Posterior vena cava (tissue), 2 donors: ENCODE measurements around the gene GATA5. TPM values are rescaled to one million over a fixed set of nuclear protein-coding genes. Genes with fewer than 3 reads are reported as not detected.

Experiments used
- DNase-seq: peaks from one replicate; pipeline ENCODE4 v3.0.0-alpha.2; 2020; ENCODE audit warnings: low spot score
- intact Hi-C, 2 donors: fragments of 100-400 bp; cut with DNase I; formaldehyde crosslinking; loops; one replicate each; pipeline versions ENCODE4 v1.14.1 to v1.14.2; 2022 to 2023
- total RNA-seq, 2 donors: library from RNA; stranded (reverse); fragmentation: NEBNext Ultra II Directional; extraction: Animal tissue kit (Norgen Biotek cat#: 25700); gene quantifications; one replicate each; pipeline ENCODE4 v1.2.1, GENCODE V29; 2021
- donor health status: DM: yes; HTN: yes; CAD: no.
- donor health status: DM: yes; HTN: yes; CAD: no.

The GATA5 gene
- total RNA-seq, 2 donors from 2014 or later, result 3.8 to 6.8 TPM

DNA sequence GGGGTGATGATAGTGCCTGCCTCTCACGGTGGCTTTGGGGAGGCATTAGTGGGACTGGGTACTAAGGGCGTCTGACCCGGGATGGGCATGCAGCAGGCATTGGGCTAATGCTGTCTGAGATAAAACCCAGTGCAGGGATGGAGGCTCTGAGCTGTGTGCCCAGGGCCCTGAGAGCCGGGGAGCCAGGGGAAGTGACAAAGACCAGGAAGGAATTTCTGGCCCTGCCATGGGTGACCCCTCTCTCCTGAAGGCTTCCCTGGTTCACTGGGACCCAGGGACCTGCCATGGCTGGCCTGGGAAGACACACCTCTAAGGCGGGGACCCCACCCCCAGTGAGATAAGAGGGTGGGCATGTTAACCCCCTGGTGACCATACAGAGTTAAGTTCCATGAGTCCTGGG, 3.9 kb upstream of the GATA5 start:
- intact Hi-C loops, result no loop called here
- no peak for DNase-seq

DNA sequence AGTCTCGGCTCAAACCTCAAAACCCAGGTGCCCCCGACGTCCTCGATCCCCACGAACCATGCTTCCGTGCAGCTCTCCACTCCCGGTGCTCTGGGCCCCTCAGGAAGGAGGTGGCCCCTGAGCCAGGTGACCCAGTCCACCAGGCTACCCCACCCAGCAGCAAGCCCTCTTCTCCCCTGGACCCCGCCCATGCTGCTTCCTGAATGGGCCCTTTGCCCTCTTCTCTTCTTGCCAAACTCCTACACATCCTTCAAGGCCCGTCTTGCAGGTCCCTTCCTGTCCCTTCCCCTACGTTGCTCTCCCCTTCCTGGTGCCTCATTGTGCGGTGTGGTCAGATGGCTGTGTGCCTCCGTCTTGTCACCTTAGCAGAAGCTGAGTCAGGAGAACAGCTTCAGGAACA, 3.4 kb upstream of the GATA5 start:
- DNase-seq, result no peak
- intact Hi-C loops, result no loop called here

DNA sequence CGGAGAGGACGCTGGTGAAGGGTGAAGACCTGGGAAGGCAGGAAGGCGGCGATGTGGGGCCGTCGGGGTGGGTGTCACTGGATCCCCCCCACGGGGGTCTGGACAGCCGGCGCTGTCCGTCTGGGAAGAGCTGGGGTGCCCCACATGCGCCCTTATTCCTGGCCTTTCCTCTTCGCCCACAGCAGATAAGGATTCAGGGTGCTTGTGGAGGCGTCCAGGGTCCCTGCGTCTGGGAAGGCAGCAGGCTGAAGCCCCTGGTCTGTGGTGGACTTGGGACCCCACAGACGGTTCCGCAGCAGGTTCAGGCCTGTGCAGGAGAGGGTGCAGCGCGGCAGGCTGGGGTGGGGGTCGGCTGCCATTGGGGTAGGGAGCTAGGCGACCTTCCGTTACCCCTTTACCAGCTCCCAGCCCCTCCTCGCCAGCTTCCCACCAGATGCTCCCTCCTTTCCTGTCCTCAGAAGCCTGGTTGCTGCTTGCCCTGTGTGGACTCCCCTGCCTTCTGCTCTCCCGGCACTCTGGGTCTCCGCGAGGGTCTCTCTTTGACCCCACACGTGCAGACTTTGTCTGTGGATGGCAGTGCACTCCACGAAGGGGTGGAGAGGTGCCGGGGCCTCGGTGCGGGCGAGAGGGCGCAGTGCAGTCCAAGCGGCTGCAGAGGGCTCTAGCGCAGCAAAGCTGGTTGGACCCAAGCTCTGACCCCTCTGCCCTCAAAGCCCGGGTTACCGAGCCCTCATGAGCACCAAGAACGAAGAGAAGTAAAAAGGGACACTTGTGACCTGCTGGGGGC, 2.1 kb upstream of the GATA5 start:
- intact Hi-C loops, result no loop called here
- no peak for DNase-seq

DNA sequence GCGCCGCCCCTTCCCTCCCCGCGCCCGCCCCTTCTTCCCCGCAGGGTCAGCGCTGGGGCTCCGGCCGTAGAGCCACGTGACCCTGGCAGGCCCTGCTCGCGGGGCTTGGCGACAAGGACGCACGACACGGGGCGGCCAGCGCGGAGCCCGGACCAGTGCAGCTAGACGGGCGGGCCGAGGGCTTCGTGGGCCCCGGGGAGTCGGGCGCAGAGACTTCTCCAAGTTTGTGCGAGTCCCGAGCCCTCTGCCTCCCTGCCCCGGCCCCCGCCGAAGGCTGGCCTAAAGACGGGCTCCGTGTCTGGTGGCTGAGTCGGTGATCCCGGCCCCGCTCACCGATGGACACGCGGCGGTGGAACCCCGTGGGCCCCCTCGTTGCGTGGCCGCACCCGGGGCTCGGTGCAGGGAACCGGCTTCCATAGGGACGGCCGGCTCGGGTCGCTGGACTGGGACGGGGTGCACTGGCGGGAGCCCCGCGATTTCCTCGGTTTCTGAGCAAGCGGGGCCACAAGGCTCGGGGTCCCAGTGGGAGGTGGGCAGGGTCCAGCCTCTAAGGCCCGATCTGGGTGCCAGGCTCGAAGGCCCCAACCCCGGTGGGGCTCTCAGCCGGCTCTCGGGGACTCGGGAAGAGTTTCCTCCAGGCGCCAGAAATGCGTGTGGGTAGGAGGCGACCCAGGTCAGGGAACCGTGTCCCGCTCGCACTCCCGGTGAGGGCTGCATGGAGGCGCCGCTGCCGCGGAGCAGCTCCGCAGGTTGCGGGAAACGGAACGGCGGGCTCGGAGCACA, 452 bp upstream of the GATA5 start:
- DNase-seq, result no peak
- intact Hi-C loops, result no loop called here

DNA sequence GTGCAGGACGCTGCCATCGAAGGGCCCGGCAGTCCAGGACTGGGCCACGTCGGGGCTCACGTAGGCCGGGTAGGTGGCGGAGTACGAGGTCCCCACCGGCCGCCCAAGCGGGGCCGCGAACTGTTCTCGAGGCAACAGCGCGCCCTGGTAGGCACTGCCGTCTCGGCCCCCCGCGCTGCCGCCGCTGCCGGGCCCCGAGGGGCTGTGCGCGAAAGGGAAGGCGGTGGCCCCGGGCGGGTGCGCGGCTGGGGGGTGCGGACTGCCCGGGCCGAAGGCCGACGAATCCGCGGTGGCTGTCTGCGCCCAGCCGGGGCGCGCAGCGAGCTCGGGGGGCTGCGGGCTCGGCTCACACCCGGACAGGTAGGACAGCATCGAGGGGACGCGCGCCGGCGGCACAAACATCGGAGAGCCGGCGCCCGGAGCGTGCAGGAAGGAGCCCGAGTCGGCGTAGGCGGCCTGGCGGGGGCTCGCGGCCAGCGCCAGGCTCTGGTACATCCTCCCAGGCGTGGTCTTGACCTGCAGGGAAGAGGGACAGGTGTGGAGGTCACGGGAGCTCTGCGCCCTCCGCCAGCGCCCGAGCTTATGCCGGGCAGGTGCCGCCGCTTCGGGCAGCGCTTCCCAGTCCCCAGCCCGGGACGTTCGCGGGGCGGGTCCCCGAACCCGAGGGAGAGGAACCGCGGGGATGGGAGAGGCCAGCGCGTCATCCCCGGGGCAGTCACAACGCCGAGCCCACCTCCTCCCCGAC, 596 bp downstream of the GATA5 start:
- DNase-seq, result no peak

DNA sequence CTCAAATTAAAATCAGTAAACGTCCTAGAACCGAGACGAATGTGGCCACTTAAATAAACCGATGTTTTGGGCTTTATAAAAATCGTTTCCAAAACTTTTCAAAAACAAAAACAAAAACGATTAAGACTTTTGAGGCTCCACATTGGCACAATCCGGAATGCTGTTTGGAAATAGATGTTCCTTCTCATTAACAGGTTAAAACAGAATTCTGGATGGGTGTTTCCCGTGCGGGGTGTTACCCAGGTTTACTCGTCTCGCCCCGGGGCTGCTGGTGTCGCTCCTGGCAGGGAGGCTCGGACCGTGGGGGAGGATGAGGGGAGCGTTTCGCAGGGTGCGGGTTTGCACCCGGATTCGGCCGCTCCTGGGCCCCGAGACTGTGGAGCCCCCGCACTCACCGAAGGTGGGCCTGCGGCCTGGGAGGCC, 1.2 kb downstream of the GATA5 start:
- no peak for DNase-seq
- intact Hi-C loops, result loop anchor here in 1 of 2 donors (5.0 kb wide), 1 partner anchor 1027 kb away; no protein-coding TSS in a partner anchor

More for the DNA sequence above, 596 bp downstream of the GATA5 start:
- intact Hi-C loops, result no loop called here

DNA sequence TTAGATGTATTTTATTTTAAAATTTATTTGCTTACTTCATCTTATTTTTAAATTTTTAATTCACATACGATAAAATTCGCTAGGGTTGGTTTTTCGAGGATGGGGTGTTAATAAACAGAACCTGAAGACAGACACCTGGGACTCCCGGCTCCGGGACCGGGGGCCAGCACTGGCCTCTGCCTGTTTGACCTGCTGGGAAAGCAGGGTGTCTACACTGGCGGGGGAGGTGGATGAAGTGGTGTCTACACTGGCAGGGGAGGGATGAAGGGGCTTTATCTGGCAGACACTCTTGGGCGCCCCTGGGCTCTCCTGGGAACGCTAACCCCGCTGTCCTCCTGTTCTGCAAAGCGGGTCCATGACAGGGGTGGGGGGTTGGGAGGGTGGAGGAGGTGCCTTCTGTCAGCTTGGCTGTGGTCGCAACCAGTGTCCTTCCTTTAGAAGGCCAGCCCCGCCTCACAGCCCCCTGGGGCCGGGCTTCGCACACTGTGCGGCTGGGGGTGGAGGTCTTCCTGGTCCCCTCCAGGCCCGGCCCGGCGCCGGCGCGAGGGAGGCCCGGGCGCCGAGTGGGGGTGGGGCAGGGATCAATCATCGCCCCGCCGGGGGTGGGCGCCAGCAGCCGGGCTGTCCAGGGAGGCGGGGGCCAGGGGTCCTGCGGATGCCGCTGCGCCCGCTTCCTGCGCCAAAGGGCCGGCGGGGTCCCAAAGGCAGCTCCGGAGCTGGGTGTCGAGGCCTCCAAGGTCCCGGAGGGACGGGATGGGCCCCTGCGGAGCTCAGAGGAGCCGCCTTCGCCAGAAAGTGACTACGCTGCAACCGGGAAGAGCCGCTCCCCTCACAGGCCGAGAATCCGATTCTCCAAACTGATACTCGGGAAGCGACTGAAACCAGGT, 1.8 kb downstream of the GATA5 start:
- DNase-seq, result no peak
- intact Hi-C loops, result loop anchor here in 1 of 2 donors (5.0 kb wide), 1 partner anchor 1027 kb away; no protein-coding TSS in a partner anchor

DNA sequence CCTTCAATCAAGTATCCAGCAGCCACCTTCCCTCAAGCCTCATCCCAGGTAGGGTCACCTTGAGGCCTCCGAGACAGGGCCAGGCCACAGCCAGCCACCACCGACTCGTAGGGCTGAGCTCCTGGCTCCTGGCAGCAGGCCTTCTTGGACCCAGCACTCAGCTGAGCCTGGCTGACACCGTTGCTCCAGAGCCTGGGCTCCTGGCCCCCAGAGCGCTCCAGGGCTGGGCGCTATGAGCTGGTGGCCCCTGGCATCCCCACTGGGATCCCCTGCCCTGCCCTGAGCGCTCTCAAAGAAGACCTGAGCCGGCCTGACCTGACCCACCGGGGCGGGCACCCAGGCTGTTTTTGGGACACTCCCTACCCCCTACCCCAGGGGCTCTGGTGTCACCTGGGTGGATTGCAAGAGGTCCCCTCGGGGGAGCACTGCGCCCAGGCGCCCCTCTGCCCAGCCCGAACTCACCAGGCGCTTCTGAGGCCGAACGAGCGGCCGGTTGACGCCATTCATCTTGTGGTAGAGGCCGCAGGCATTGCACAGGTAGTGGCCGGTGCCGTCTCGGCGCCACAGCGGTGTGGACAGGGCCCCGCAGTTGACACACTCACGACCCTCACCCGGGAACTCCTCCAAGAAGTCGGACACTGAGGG, 2.7 kb downstream of the GATA5 start:
- no peak for DNase-seq
- intact Hi-C loops, result loop anchor here in 1 of 2 donors (5.0 kb wide), 1 partner anchor 1026 kb away; no protein-coding TSS in a partner anchor

DNA sequence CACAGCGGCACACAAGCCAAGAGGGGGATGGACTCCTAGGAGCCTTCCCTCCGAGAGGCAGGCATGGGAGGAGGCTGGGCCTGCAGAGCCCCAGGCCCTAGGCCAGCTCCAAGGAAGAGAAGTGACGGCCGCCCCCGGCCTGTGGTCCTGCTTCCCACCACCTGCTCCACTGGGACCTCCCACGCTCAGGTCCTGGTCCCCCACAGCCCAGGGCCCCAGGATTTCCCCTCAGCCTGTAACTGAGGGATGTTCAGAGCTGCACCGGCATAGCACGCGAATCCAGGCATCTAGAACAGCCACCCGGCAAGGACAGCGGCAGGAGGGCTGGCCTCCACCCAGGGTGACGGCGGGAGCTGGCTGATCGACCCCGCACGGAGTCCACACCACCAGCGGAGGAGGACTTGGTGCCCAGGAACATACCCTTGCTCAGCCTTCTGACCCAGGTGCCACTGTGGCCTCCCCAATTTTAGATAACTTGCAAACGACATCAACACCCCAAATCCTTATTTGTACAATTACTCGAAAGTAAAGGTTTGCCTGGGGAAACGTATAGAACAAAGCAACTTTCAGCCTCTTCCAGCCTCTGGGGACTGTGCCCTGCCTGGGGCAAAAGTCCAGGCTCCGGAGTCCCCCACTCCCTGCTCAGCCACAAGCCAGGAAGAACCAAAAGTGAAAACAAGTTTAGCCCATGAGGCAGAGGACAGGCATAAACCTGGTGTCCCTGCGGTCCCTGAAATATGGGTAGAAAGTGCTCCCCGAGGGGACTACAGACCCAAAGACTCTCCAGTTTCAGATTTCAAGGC, 3.5 kb downstream of the GATA5 start:
- intact Hi-C loops, result loop anchor here in 1 of 2 donors (5.0 kb wide), 1 partner anchor 1025 kb away; no protein-coding TSS in a partner anchor
- DNase-seq, result no peak

DNA sequence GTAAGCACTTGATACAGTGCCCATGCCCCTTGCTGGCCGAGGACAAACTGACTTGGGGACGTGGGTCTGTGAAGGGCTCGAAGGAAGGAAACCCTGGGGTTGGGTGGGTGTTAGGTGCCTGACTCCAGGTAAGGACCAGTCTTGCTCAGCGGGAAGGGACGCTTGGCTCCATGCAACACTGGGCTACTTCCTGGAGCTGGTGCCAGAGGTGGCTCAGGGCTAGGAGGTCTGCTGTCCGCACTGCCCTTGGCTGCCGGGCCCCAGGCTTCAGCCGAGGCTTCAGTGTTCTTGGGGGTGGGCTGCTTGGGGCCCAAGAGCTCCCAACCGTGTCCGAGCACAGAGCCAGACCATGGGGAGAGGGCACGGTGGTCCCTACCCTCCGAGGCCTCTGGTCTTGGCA, 5.3 kb downstream of the GATA5 start:
- DNase-seq, result no peak
- intact Hi-C loops, result loop anchor here in 1 of 2 donors (5.0 kb wide), 1 partner anchor 1023 kb away; no protein-coding TSS in a partner anchor

DNA sequence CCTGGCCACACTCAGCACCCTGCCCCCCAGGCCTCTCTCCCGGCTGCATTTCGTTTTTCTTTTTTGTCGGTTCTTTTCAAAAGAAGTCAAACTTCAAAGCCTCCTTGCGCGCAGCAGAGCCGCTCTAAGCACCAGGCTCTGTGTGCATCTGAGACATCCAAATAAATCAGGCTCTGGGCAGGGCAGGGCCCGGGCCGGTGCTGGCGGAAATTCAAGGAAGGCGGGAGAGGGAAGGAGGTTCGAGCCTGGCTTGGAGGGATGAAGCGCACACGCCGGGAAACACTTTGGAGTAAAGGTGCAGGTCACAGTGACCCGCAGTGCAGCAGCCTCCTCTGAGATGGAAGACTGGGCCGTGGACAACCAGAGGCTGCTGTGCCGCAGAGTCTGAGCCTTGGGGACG, 5.8 kb downstream of the GATA5 start:
- no peak for DNase-seq
- intact Hi-C loops, result loop anchor here in 1 of 2 donors (5.0 kb wide), 1 partner anchor 1023 kb away; no protein-coding TSS in a partner anchor

DNA sequence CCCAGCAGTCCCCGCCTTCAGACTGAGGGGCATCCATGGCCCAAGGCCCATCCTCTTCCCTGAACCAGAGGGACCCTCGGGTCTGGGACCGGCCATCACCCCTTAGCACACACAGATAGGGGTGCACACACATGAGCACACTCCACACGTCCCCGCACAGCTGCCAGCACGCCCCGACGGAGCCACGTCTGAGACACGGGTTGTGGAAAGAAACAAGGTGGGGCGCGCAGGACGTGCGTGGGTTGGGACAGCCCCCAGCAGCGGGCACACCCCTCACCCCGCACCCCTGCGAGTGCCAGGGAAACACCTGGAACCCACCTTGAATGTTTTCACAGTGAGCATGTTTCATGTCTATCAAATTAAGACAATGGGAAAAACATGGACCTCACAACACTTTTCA, 6.4 kb downstream of the GATA5 start:
- intact Hi-C loops, result no loop called here
- no peak for DNase-seq

DNA sequence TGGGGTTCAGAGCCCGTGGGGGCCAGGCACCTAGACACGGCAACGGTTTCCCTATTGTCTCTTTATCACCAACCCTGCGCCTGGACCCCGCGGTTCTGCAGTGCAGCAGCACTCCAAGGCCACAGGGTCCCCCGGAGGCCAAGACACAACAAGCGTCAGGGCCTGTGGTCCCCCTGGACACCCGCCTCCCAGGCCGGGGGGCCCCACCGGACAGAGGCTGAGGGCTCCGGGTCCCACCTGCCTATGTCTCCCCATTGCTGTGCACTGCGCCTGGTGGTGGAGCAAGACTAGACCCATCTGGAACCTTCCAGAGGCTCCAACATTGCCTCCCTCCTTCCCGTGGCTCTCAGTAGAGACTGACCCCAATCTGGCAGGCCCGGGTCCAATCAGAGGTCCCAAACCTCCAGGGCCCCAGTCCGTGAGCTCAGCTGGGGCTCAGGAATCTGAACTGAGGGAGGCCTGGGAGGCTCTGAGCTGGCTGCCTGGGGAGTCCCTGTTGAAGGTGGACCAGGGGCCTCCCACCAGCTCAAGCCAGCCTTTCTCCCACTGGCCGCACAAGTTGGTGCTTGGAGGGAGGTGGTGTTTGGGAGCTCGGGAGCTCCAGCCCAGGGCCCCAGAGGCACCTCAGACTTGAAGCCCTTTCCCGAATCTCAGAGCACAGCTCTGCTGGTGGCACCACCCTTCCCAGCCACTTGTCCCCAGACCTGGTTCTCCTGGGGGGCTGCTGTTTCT, 8.8 kb downstream of the GATA5 start:
- DNase-seq, result no peak
- intact Hi-C loops, result no loop called here

DNA sequence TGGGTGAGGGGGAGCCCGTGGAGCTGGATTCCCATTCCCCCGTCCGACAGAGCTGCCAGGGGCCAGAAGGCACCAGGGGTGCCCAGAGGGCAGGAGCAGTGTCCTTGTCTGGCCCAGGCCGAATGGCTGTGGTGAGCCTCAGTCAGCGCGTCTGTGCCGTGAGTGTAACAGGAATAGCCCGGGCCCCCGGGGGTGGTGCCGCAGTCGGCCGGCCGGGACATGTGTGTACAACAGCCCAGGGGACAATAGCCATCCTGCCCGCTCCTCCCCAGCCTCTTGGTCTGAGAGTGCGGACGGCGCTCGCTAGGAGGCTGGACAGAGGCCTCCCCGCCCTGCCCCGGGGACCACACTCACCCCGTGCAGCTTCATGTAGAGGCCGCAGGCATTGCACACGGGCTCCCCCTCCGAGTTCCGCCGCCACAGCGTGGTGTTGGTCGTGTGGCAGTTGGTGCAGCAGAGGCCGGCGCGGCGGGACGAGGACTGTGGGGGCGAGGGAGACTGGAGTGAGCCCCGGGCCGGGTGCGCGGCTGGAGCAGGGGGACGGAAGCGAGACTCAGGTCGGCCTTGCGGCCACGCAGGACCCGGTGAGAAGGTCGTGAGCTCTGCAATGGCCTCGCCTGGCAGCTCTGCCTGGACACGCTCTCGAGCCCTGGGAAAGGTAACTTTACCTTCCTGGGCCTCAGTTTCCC, 9.6 kb downstream of the GATA5 start:
- DNase-seq, result no peak
- intact Hi-C loops, result no loop called here

DNA sequence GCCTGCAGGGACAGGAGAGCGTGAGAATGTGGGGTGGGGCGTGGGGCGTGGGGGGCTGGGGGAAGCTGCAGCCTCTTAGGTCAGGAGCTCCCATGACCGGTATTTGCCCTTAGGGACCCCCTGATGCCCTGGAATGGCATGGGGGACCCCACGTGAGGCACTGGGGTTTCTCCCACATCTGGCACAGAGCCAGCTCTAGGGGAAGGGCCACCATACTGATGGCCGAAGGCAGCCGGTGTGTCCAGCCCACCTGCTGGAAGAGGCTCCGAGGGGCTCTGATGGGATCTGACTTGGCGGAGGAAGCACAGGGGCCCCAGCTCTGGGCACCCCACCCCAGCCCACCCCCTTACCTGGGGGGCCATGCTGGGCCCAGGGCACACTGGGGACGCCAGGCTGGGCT, 10.8 kb downstream of the GATA5 start:
- intact Hi-C loops, result no loop called here
- no peak for DNase-seq

DNA sequence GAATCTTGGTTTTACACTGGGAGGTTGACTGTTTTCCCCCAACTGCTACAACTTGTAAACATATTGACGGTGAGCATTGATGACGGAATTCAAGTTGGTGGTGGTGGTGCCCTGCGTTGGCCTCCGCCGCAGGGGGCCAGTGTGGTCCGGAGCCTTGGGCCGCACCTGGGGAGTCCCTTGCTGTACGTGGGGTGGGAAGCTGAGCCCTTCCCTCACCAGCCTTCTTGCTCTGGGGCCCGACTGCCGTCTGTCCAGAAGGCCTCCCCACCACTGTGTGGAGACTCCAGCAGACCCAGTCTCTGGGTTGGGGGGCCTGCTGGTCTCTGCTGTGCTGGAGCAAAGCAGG, 11.4 kb downstream of the GATA5 start:
- no peak for DNase-seq
- intact Hi-C loops, result no loop called here
